GM19455 (cell line): ENCODE data around the gene PODN.

Experiments used
- ATAC-seq: cut with Tn5 transposase; IDR thresholded peaks from one replicate; pipeline ENCODE4 v1.9.1; 2021; ENCODE audit not compliant: unreplicated experiment

PODN gene

DNA sequence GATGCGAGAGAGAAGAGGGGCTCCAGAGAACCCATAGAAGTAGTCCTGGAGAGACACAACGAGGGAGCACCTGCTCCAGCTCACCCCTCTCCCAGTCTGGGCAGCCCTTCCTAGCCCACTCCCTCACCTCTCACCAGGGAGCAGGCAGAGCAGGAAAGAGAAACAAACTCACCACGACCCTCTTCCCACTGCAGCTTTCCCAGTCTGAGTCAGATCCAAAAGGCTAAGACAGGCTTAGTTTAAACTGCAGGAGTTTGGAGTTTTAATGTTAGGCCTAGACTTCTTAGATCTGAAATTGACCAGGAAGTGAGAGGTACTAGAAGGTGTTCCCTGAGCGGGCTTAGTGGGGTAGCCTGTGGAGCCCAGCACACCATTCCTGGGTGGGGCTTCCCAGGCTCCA is 50.8 kb downstream of the PODN start:
- no peak for ATAC-seq

DNA sequence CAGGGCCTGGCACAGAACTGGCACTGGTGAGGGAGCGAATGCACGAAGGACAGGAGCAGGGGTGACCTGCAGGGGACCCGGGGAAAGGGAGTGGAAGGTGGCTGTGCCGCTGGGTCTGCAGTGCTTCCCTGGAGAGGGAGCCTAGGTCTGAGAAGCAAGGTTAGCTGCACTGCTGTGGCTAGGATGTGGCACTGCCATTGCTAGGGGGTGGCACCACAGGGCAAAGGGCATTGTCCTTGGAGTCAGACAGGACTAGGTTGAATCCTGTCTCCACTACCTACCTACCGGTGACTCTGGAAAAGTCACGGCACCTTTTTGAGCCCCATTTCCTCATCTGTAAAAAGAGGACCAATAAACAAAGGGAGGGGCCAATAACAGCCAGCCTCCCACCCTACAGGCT is 52.1 kb downstream of the PODN start:
- no peak for ATAC-seq

DNA sequence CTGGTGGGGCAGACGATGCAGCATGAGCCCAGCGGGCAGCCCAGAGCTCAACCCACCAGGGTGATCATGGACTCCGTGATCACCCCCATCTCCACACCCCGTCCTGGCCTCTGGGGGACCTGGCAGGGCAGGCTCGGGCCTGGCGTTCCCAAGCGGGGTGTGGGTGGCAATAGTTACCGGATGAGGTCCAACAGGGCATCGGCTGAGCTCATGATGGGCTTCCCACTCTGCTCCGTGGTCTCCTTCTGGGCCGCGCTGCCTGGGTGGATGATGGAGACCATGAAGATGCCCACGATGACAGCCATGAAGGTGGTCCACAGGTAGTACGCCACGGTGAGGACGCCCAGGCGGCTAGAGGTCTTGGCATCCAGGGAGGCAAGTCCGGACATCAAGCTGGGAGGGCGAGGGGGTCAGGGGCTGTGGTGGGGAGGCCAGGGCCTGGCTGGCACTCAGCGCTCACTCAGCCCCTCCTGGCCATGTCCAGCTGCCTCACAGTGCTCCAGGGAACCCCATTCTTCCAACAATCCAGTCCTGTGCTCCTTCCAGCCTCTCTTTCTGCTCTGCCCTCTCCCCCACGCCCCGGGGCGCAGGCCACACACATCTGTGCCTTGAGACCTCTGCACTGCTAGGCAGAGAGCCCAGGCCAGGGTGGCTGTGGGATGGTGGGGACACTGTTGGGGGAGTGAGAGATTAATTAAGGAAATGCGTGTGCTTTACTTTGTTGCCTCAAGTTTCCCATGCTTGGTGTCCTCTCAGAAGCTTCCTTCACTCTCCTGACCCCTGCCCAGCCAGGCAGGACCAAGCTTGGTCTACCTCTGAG is 52.8 kb downstream of the PODN start:
- ATAC-seq = no peak

DNA sequence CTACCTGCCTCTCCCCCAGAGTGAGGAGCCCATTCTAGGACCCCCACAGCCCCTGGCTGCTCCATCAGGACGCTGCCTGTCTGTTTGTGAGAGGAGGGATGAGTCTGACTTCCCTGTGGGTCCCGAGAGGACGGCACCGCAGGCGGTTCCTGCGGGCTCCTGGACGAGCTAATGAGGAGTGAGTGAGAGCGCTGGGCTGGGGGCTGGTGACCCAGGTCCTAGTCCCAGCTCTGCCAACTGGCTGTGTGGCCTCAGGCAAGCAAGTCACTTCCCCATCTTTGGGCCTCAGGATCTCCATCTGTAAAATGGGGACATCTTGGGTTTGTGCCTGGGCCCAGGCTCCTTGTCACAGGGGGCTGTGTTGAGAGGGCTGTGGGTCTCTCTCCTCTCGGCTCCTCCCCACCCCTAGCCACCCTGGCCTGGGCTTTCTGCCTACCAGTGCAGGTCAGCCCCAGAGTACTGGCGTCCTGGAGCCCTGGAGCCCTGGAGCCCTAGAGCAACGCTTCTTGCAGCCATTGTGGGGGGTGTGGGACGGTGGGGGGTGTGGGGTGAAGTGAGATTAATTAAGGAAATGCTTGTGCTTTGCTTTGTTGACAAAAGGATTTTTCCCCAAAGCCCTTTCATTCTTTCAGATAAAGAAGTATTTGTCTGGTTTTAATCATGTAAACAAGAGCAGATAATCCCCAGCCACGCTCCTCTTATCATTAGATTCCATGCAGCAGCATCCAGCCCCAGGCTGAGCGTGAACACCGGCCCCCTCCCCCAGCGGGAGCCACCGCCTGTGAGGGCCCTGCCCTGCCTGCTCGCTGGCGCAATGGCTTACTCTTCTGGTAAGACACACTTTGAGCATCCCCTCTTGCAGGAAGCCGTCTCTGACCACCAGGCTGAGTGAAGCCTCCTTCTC is 53.6 kb downstream of the PODN start:
- ATAC-seq = no peak

DNA sequence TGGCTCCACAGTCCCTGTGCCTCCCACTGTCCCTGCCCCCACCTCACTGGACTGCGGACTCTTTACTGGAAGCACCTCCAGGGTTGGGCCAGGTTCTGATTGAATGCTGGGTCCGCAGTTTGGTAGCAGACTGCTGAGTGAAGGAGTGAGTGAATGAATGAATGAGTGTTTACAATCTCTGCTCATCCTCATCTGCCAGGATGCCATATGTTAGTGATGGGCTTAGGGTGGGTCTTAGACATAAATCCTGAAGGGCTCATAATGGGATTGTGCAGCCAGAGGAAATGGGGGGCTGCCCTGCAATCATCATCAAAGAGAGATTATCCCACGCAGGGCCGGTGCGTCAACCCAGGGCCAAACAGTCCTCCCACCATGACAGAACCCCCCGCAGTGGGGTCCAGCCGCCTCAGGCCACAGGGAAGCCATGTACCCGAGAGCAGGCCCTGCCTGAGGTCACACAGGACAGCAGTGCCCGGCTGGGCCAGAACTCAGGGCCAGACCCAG is 54.3 kb downstream of the PODN start:
- no peak for ATAC-seq

DNA sequence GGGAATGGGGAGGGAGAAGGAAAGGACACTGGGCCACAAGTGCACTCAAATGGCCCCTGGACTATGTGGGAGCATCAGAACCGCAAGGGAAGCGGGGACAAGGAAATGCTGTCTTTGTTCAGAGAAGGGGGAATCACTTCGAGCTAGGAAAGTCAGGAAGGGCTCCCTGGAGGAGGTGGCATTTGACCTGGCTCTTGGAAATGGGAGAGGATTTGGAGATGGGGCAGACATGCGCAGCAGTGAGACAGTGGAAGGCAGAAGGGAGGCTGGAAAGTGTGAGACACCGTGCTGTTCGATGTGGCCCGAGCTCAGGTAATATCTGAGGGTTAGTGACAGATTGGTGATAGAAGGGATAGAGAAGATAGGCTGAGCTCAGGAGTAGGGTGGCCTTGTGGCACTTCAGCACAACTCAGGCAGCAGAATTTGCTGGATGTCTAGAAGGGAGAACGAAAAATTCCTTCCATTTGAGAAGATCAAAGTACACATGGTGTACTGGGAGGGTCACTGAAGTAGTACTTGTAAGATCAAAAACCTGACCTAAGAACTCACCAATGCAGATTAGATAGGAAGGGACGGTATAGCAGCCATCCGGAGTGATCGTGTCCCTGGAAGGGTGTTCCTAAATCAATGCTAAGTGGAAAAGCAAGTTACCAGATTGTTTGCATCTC is 55.1 kb downstream of the PODN start:
- no peak for ATAC-seq

DNA sequence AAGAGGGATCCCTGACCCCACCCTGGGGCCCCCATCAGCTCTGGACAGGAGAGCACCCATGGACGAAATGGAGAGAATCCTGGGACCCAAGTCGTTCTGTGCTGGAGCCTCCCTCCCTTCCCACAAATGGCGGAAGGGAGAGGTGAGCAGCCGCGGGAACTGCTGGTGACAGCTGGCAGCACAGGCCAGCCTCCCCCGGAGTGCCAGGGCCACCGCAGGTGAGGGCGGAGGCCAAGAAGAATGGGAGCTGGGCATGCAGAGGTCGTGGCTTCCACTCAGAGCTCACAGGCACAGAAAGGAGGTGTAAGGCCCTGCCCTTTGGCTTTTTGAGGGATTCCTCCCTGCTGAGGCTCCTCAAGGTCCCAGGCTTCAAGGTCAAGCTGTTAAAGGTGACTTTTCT is 55.8 kb downstream of the PODN start:
- ATAC-seq = no peak

DNA sequence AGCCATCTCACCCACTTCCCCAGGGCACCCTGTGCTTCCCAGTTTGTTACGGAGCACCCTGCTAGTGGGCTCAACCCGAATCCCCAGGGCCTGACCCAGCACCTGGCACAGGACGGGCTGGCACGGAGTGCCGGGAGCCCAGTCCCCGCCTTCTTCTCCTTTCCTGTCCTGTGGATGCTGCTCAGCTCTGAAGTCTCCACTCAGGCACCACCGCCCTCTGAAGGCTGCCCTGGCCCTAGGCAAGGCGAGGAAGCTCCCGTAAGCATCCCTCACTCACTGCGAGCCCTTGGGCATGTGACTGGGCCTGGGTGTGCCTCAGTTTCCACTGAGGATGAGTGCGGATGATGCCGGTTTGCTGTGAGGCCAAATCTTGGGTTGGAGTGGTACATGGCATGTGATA is 58.6 kb downstream of the PODN start:
- no peak for ATAC-seq

DNA sequence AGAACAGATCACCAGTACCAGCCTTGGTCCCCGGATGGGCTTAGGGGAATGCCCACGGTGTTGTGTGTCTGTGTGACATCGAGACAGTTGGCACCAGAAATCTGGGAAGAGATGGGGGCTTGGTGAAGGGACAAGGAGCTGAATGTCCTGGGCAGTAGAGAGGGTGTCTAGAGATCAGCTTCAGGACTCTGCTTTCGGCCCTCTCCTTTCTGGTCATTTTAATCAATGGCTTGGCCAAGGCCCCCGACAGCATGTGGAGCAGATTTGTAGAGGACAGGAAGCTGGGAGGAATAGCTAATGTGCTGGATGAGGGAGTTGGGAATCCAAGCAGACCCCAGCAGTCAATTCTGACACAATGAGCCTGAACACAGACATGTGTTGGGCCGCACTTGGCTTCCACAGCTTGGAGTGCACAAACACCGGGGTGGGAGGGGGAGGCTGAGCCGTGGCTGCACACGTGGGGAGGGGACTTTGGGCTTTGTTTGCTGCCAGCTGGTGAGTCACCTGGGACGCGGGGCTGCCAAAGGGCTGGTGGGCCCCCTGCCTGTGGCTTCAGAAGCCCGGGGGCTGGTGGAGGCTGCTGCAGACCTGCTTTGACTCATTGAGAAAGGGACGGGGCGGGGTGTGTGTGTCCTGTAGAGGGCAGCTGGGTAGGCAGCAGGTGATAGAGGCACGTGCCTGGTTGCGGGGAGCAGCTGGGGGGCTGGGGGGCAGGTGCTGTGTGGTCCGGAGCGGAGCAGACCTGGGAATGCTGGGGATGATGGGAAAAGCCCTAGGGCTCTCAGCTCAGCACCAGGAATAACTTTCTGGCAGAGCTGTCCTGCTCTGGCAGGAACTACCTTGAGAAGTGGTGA is 59.5 kb downstream of the PODN start:
- no peak for ATAC-seq

DNA sequence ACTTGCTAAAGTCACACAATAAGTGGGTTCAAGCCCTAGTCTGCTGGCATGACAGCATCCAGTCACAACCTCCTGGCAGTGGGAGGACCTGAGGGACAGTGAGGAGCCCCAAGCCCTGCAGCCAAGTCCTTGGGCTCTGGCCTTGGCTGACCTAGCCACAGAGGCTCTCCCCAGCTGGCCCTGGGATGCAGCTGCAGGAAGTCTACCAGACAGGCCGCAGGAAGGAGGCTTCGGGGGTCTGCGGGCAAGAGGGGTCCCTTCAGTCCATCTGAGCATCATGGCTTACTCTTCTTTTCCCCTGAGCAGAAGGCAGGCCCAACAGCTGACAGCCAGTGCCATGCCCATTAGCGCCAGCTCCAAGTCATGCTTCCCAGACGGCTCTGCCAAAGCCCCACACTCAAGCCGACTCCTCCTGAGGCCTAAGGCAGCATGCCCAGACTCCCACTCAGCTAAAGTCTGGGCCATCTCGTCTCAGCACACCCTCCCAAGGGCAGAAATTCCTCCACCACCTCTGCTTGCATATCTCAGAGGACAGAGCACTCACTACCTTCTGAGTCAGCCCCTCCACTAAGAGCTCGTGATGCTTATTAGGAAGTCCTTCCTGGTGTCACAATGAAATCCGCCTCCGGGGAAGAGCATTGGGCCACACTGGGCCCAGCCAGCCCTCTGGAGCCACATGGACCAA is 60.3 kb downstream of the PODN start:
- no peak for ATAC-seq

DNA sequence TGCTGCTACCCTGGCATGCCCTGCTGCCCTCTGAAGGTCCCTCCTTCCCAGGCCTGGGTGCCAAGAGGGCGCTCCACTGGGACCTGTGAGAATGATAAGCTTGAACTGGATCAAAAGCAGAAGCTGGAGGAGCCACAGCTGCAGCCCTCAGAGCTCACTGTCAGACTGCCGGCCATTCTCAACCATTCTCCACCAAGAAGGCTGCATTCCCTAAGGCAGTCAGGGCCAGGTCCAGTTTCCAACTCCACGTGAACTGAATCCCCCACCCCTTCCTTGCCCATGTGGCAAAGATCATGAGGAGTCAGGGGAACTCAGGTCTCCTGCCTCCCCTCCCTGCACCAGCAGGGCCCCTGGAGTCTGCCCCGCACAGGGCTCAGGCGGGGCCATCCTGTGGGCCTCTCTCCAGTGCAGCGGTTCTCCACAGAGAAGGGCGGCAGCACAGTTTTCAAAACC is 61.0 kb downstream of the PODN start:
- ATAC-seq = no peak

DNA sequence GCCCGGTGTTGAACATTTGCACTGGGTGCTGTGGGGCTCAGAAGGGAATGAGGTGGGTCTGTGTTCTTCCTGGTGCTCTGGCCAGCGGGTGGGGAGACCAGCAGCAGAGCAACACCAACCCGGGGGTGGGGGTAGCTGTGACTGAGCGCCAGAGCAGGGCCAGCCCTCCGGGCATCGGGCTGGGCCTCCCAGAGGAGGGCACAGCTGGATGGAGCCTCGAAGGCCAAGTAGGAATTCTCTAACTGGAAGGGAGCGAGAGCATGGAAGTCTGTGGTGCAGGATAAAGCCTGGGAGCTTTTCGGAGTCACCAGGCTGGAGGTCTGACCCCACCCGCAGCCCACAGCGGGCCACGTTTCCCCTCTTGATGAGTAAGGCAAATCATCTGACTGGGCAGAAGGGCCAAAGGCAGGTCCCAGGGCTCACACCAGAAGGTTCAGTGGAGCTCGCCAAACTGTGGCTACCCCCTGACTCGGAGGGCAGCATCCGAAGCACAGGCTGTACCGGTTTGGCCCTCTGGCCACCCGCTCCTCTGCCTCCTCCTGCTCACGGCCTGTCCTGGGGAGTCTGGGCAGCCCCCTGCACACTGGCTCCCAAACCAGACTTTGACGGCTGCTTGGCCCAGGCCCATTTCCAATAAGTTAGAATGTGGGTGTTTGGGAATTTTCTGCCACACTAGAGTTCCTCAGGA is 61.6 kb downstream of the PODN start:
- no peak for ATAC-seq

DNA sequence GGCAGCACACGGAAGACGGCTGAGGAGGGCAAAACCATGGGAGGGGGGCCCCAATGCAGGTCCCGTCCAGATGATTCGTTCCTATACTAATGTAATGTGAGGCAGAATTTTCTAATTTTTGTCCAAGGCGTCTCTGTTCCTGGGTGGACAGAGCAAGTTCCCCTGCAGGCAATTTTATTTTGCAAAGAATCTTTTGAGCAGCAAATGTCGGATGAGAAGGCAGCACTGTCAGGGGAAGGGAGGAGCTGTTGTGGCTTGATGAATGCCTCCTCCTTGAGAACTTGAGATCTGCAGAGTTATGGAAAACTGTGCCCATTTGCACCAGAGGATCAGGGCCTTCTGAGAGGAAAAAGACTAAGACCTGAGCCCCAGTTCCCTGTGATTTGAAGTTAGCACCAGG is 63.1 kb downstream of the PODN start:
- no peak for ATAC-seq

DNA sequence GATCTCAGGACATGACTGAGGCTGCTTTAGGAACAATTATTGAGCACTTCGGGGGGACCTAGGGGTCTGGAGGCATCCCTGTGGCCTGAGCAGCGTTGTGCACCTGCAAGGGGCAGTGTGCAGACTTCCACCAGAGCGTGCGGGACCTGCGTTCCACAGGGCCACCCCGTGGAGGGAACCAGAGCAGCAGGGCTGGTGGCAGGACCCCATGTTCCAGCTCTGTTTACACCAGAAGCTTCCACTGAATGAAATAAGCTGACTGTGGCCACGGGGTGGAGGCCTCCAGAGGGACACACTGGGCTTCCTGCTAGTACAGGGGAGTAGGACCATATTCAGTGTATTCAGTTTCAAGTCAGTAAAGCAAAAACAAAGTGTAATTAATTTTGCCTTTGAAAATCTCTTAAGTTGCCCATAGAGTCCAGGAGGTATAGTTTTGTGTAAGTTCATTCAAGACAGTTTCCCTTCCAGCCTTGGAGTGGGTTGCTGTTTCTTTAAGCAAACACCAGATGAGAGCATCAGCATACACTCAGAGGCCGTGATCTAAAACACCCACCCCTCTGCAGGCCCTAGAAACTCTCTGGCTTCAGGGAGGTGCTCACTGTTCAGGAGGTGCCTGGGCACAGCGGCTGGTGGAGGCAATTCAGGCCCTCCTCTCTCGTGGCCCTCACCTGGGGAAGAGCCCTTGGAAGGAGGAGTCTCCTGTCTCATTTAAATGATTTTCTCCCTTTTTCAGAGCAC is 63.8 kb downstream of the PODN start:
- no peak for ATAC-seq

DNA sequence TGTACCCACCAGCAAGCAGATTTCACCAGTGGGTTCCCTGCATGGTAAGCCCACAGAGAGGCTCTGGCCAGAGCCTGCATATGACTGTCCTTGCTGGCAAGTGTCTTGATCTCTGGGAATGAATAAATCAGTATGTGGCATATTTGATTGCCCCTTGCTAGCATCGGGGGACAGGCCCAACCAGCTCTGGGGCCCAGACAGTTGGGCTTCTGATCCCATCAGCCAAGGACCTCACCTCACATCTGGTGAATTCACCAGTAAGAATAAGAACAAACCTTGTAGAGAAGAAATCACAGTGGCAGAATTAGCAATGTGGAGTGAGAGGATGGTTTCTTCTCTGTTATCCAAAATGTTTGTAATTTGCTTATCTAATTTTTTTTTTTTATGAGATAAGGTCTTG is 64.5 kb downstream of the PODN start:
- ATAC-seq = no peak

DNA sequence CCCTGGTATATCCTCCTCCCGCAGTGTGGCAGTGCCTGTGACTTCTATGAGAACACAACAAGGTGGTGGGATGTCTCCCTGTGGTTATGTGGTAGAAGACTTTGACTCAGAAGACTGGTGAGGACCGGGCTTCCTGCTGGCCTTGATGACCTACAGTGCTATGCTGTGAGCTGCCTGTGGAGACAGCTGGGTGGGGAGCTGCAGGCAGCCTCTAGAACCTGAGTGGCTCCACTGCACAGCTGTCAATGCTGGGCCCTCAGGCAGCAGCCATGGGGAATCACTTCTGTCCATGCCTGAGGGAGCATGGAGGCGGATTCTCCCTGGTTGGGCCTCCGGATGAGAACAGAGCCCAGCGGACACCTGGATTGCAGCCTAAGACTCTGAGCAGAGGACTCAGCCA is 65.5 kb downstream of the PODN start:
- ATAC-seq = no peak

DNA sequence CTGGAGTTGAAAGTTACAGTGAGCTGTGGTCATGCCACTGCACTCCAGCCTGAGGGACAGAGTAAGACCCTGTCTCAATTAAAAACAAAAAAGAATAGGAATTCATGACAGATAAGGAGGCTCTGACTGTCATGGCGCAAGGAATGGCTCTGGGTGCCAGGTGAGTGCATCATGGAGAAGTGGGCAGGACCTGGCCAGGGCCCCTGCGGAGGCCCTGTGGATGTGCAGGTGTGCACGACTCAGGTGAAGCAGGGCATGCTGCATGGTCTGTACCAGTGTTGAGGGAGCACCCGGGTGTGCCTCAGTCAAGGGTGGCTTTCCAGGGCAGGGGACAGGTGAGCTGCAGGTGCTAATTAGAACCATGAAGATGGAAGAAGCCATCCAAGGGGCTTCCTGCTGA is 66.4 kb downstream of the PODN start:
- no peak for ATAC-seq

DNA sequence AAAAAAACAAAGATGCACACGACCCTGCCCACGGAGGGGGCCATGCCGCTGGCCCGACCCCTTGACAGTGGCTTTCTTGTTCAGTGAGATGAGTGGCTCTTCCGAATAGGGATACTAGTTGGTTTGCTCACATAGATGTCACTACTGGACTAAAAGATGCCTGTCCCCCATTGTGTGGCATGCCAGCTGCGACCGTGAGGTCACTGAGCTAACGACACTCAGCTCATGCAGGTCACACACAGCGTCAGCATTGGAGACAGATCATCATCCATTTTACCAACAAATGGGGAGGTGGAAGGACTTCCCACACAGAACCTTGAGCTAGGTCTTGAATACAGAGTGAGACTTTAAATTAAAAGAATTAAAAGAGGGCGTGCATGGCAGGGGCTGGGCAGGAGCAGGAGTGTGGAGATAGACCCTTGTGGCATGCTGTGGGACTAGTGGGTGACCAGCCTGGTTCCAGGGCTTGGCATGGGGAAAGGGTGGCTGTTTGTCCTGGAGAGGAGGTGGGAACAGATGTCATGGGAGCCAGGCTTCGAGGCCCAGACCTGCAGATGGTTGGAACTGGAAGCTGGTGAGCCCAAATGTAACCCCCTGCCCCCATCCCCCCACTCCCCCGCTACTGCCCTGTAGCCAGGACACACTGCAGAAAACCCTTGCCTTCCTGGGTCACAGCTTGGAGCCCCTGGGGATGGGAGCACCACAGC is 68.0 kb downstream of the PODN start:
- no peak for ATAC-seq
